NCI-H2196 treated with DMSO at 0.1 percent for 48 hours (cell line): ENCODE data around the gene PFN3.
"Not testable (repeated sequence)": the region's sequence is repeated elsewhere in the genome, so short reads cannot be mapped to it uniquely, and the experiment has no call there.

Source experiments
- DNase-seq: peaks from one replicate; lab custom pipeline; 2025; ENCODE audit not compliant: unreplicated experiment; lab: John Stamatoyannopoulos, UW

Gene PFN3

DNA sequence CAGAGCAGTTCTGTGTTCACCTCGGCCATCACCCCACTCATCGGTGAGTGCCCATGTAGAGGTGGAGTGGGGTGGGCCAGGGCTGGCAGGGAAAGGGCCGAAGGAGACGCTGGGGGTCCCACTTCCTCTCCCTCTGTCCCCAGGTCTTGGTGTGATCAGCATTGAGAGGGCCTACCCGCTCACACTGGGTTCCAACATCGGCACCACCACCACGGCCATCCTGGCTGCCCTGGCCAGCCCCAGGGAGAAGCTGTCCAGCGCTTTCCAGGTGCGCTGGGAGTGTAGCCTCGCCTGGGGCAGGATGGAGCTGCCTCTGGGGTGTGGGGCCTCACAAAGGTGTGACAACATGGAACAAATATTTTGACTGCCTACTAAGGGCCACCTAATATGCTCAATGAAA lies 3.7 kb downstream of the PFN3 start:
- no peak for DNase-seq

DNA sequence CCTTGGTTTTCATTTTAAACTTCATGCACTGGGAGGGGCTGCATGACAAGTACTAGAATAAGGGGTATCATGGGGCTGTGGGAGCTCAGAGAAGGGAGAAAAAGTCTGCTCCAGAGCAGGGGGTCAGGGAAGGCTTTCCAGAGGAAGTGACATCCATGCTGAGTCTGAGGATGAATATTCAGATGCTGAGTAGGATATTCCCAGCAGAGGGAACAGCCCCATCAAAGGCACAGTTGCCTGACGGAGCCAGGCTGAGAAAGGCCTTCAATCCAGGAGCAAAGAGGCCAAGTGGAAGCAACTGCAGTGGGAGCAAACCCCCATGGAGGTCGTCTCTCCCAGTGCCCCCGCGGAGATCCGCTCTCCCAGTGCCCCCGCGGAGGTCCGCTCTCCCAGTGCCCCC lies 4.4 kb downstream of the PFN3 start:
- DNase-seq, result no peak

DNA sequence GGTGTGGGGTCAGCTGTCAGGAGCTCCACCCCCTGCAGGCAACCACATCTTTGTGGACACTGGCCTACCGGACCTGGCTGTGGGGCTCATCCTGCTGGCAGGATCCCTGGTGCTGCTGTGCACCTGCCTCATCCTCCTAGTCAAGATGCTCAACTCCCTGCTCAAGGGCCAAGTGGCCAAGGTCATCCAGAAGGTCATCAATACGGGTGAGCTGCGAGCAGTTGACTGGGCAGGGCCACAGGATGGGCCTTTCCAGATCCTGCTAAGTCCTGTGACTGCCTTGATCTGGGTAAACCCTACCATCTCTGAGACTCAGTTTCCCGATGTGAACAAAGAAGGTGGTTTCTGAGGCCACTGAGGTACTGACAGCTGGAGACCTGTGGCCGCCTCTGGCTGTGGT lies 6.5 kb downstream of the PFN3 start:
- no peak for DNase-seq

- DNase-seq, result no peak
Measured at GRCh38 chr5:177393206-177393765, 7.2 kb downstream of the PFN3 start.

GRCh38 chr5:177392765-177393164 lies 7.7 kb downstream of the PFN3 start:
- DNase-seq, result no peak

GRCh38 chr5:177390363-177391300 lies 9.8 kb downstream of the PFN3 start:
- DNase-seq, result peak; percentile 71

- no peak for DNase-seq
Measured at GRCh38 chr5:177389241-177390169, 11.0 kb downstream of the PFN3 start.

DNA sequence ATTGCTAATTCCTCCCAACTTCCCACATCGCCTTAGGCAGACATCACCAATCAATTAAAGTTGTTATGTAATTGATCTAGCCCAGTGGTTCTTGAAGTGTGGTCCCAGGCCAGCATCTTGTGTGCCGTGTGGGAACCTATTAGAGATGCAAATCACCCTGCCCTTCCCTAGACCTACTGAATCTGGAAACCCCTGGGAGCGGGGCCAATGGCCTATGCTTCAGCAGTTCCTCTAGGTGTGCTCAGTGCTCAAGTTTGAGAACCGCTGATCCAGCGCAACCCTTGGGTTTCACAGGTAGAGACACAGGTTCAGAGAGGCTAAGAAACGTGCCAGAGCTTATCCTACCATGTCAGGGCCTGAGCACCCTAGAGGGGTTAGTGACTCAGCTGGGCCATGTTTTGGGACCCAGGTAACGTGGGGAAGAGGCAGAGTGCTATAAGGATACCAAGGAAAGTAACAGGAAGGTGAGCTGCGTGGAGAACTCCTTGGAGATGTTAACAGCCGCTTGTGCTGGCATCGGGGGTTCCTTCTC lies 11.9 kb downstream of the PFN3 start:
- no peak for DNase-seq

DNA sequence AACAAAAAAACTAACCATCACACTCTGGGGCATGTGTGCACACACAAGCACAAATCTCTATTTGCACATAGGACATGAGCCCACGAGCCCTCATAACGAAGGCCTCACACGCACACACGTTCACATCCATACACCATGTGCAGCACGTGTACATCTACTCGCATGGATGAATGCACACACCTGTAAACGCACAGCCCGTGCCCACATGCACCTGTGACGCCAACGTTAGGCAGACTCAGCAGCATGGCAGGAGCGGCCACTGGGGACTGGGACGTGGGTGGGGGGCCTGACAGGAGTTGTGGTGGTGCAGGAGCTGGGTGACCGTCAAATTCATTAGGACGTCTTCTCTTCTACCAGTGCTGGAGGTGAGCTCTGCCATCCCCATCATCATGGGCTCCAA lies 13.1 kb downstream of the PFN3 start:
- no peak for DNase-seq

GRCh38 chr5:177386542-177386941 lies 13.9 kb downstream of the PFN3 start:
- DNase-seq, result no peak

DNA sequence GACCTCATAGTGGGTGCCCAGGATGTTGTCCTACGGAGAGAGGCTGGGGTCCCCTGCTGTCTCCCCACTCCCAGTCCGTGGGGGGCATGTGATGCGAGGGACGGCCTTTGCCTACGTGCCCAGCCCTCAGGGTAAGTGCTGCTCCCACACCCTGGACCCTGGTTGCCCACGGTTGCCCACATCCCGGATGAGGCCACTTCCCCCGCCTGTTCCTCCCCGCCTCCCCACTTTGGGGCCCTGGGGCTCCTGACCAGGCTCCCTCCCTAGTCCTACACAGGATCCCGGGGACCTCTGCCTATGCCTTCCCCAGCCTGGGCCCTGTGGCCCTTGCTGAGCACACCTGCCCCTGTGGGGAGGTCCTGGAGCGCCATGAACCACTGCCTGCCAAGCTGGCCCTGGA lies 14.7 kb downstream of the PFN3 start:
- no peak for DNase-seq

DNA sequence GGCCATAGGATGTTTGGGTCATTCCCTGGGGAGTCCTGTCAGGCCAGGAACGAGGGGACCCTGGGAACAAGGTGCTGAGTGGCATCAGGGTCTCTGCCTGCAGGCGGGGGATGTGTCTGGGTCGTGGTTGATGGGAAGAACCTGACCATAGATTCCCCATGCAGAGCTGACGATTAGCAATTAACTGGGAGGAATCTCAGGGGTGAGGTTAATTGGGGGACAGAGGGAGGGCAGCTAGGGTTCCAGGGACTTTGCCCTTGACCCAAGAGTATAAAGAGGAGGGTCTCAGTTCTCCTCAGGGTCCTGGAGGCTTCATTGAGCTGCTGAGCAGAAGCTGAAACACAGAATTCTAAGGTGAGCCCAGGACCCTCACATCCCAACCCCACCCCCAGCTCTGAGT lies 16.3 kb downstream of the PFN3 start, which contains the start of gene SLC34A1:
Gene SLC34A1, plus strand, starts transcription at position 301 of the 400 bp plus-strand sequence. CDS start 1,308 bp downstream, outside the sequence.
- no peak for DNase-seq

DNA sequence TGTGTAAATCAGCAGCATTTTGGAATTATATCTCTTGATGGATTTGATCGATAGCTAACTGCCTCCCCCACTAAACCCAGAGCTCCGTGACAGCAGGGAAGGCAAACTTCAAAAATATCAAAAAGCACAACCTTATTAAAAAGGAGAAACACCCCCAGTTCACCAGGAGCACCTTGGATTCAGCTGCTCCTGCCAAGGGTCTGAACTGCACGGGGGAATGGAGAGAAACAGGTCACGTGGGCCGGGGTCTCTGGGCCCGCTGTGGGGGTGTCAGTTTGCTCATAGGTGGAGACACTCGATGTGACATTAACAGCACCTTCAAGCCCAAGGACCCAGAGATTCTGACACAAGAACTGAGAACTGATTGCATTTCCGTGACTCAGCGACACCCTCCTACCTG lies 17.3 kb downstream of the PFN3 start:
- DNase-seq, result no peak

DNA sequence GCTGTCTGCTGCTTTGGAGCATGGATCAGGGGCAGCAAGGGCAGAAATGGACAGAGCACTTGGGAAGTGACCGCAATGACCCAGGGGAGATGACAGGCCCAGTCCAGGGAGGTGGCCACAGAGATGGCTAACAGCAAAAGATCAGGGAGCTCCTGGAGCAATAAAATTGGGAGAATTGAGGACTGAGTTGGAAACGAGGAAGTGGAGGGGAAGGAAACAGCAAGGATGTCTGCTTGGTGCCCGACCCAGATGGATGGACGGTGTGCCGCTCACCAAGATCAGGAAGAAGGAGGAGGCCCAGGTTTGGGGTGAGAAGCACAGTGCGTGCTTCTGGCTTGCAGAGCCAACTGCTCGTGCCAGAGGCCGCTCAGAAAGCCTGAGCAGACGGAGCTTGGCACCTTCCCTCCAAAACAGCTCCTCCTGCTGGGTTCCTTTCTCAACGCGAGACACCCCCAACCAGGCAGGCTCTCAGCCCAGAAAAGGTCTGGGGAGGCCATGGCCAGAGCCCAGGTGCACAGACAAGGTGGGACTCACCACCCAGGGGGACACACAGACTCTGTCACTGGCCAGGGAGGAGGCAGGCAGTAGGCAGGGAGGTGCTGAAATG lies 17.9 kb downstream of the PFN3 start:
- DNase-seq, result no peak

- no peak for DNase-seq
Measured at GRCh38 chr5:177380805-177381126, 19.7 kb downstream of the PFN3 start.

DNA sequence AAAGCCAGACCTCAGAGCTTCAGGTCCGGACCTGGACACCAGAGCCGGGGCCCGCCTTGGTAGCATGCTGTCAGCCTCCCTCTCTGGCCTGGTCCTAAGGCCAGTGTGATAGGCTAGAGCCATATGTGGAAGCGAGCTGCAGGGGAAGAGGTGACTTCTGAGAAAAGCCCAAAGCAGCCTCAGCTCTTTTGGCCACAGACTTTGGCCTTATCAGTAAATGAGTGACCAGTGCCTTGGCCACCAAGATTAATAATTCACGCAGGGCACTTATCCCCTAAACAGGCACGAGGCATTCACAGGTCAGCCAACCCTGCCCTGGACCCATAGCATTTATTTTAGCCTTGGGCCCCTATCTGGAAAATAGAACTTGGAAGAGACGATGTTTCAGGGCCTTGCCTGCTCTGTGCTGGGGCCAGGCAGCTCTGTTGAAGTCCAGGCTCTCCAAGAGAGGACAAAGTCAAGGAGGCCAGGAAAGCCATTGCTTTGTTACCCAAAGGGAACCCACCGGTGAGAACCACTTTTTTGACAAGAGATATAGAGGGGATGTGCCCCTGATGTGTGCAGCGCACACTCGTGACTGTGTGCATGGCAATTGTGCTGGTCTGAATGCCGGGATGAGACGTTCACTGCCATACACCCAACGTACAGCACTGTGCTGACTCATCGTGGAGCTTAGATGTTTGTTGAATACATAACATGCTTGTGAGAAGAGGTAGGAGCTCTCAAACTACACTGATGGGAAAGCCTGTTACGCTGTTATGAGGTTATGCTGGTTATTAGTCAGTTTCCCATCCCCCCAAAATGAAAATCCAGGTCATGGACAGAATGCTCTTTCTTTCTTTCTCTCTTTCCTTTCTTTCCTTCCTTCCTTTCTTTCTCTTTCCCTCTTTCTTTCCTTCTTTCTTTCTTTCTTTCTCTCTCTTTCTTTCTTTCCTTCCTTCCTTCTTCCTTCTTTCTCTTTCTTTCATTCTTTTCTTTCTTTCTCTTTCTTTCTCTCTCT lies 21.3 kb downstream of the PFN3 start:
- no peak for DNase-seq

GRCh38 chr5:177377851-177378776 lies 22.3 kb downstream of the PFN3 start:
- DNase-seq, result no peak

DNA sequence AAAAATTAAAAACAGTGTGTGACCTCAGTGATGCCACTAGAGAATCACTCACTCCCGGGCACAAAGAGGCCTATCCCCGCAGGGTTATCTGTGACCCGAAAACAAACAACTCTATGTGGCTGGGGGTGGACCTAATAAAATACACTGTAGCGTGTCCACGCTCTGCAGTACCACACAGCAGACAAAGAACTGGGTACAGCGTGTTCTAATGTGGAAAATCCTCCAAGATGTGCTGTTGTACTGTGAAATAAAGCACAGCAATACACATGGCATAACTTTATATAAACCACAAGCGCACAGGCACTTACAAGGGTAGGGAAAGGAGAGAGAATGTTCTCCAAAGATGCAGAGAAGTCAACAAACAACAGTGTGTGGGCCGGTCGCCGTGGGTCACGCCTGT lies 24.4 kb downstream of the PFN3 start:
- no peak for DNase-seq

GRCh38 chr5:177375516-177375915 lies 24.9 kb downstream of the PFN3 start:
- DNase-seq, result not testable (repeated sequence)
